Smooth muscle cell (in vitro differentiated cells): ENCODE data around the gene CLEC14A. TPM values are rescaled to one million over a fixed set of nuclear protein-coding genes. Genes with fewer than 3 reads are reported as not detected.

ENCODE experiments used
- DNase-seq: peaks from one replicate; lab custom pipeline; 2025; ENCODE audit not compliant: unreplicated experiment; lab: John Stamatoyannopoulos, UW
- H2AFZ ChIP-seq: fragments of 200-600 bp; sonication (generic); 2 replicates; pipeline ENCODE4 v1.6.0; 2016; ENCODE audit warnings: antibody characterized with exemption, low read depth, mild to moderate bottlenecking
- H3F3A ChIP-seq: fragments of 200-600 bp; sonication (generic); 2 replicates; pipeline ENCODE4 v1.6.0; 2017; ENCODE audit warnings: antibody characterized with exemption, low read depth
- H3K27ac ChIP-seq: fragments of 200-600 bp; sonication (generic); 2 replicates; pipeline ENCODE4 v1.5.1; 2016; ENCODE audit warnings: low read depth, mild to moderate bottlenecking
- H3K27me3 ChIP-seq: fragments of 200-600 bp; sonication (generic); 2 replicates; pipeline ENCODE4 v1.6.1; 2016; ENCODE audit warnings: low read depth, mild to moderate bottlenecking
- H3K36me3 ChIP-seq: fragments of 200-600 bp; sonication (generic); 2 replicates; pipeline ENCODE4 v1.5.1; 2016; ENCODE audit warnings: low read depth
- H3K4me1 ChIP-seq: fragments of 200-600 bp; sonication (generic); 2 replicates; pipeline ENCODE4 v1.5.1; 2016; ENCODE audit warnings: low read depth
- H3K4me2 ChIP-seq: fragments of 200-600 bp; sonication (generic); 2 replicates; pipeline ENCODE4 v1.6.0; 2016; ENCODE audit warnings: mild to moderate bottlenecking
- H3K4me3 ChIP-seq: fragments of 200-600 bp; sonication (generic); 2 replicates; pipeline ENCODE4 v1.5.1; 2016; ENCODE audit warnings: mild to moderate bottlenecking
- H3K79me2 ChIP-seq: fragments of 200-600 bp; sonication (generic); 2 replicates; pipeline ENCODE4 v1.6.0; 2016; ENCODE audit warnings: low read depth, mild to moderate bottlenecking
- H3K9ac ChIP-seq: fragments of 200-600 bp; sonication (generic); 2 replicates; pipeline ENCODE4 v1.6.0; 2016; ENCODE audit warnings: low read depth
- H3K9me3 ChIP-seq: fragments of 200-600 bp; sonication (generic); replicated peaks from 2 replicates; pipeline ENCODE4 v1.5.1; 2016; ENCODE audit warnings: low read depth
- H4K20me1 ChIP-seq: fragments of 200-600 bp; sonication (generic); 2 replicates; pipeline ENCODE4 v1.6.0; 2016; ENCODE audit warnings: low read depth
- WGBS: methylation state at CpG from one replicate; pipeline ENCODE4 v1.1.7; 2016; ENCODE audit warnings: low lambda C conversion rate; 5-methylcytosine and 5-hydroxymethylcytosine counted together
- polyA plus RNA-seq: library from polyadenylated mRNA; unstranded; fragments of >200 nt; fragmentation: Nextera tagmentation; extraction: Ambion mirVana; gene quantifications from 2 replicates; pipeline ENCODE4 v1.2.1, GENCODE V29; 2016
- total RNA-seq: library from RNA; depleted of rRNA; stranded (reverse); fragments of >200 nt; gene quantifications from 2 replicates; pipeline ENCODE4 v1.2.3, GENCODE V29; 2014
- TF ChIP-seq, protein P1 (sequence below): fragments of 200-600 bp; sonication (generic); IDR thresholded peaks from 2 replicates; pipeline ENCODE4 v1.5.1; 2017; ENCODE audit warnings: borderline replicate concordance, mild to moderate bottlenecking, antibody characterized with exemption; ENCODE audit not compliant: insufficient read depth, poor library complexity, severe bottlenecking

The CLEC14A gene
- total and polyA plus RNA-seq, 2 experiments from 2014 or later: 12.0 to 23.8 TPM

DNA sequence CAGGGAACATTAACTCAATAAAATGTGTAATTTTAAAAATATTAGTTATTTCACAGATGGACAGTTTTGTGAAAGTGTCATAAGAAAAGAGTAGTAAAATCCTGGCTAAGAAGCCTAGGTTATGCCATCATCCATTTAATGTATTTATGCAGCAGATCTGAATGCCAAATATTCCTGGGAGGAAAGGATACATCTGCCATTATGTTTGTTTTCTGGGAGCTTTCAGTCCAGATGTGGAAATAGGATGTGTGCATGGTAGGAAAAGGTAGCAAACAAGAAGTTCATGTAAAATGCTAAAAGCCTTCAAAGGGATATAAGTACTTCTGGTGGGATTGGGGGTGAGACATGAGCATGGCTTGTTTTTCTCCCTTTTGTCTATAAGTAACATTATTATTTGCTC lies 27.0 kb upstream of the CLEC14A start:
- H3K4me3 ChIP-seq: no peak overlapping the region
- H3K9me3 ChIP-seq: no peaks in the 10 kb centered on the region
- H3K27ac ChIP-seq: no peak overlapping the region
- no peak overlapping the region for H3K9ac ChIP-seq
- no peaks in the 10 kb centered on the region for H3K4me1 ChIP-seq
- no peaks in the 10 kb centered on the region for H3K36me3 ChIP-seq
- no peaks in the 10 kb centered on the region for H4K20me1 ChIP-seq
- no peak overlapping the region for H3K4me2 ChIP-seq
- no peak overlapping the region for H2AFZ ChIP-seq
- no peak for DNase-seq
- TF ChIP-seq, protein P1, sequence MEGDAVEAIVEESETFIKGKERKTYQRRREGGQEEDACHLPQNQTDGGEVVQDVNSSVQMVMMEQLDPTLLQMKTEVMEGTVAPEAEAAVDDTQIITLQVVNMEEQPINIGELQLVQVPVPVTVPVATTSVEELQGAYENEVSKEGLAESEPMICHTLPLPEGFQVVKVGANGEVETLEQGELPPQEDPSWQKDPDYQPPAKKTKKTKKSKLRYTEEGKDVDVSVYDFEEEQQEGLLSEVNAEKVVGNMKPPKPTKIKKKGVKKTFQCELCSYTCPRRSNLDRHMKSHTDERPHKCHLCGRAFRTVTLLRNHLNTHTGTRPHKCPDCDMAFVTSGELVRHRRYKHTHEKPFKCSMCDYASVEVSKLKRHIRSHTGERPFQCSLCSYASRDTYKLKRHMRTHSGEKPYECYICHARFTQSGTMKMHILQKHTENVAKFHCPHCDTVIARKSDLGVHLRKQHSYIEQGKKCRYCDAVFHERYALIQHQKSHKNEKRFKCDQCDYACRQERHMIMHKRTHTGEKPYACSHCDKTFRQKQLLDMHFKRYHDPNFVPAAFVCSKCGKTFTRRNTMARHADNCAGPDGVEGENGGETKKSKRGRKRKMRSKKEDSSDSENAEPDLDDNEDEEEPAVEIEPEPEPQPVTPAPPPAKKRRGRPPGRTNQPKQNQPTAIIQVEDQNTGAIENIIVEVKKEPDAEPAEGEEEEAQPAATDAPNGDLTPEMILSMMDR: no peak
- no peaks in the 10 kb centered on the region for H3K79me2 ChIP-seq
- no peaks in the 10 kb centered on the region for H3K27me3 ChIP-seq
- no peaks in the 10 kb centered on the region for H3F3A ChIP-seq

- H2AFZ ChIP-seq: no peak overlapping the region
- H3K4me2 ChIP-seq: no peak overlapping the region
- no peaks in the 10 kb centered on the region for H4K20me1 ChIP-seq
- H3K79me2 ChIP-seq: no peaks in the 10 kb centered on the region
- H3F3A ChIP-seq: no peaks in the 10 kb centered on the region
- no peak overlapping the region for H3K27ac ChIP-seq
- no peak for DNase-seq
- H3K9me3 ChIP-seq: no peaks in the 10 kb centered on the region
- no peak overlapping the region for H3K4me3 ChIP-seq
- H3K4me1 ChIP-seq: no peaks in the 10 kb centered on the region
- H3K27me3 ChIP-seq: no peaks in the 10 kb centered on the region
- 80% methylated on average over 2 of the region's 2 CpGs for WGBS
- no peaks in the 10 kb centered on the region for H3K36me3 ChIP-seq
- TF ChIP-seq, protein P1: no peak
- no peak overlapping the region for H3K9ac ChIP-seq
These were observed 24.2 kb upstream of the CLEC14A start for GRCh38 chr14:38280081-38280480.

GRCh38 chr14:38279572-38279971 lies 23.7 kb upstream of the CLEC14A start:
- Histone ChIP-seq H3K27me3 (no peaks in the 10 kb centered on the region), H3K36me3 (no peaks in the 10 kb centered on the region), H3K9me3 (no peaks in the 10 kb centered on the region), H3K4me1 (no peaks in the 10 kb centered on the region), H3K4me2 (no peak overlapping the region), H3K4me3 (no peak overlapping the region), H4K20me1 (no peaks in the 10 kb centered on the region), H3K79me2 (no peaks in the 10 kb centered on the region), H3K27ac (no peak overlapping the region), H3F3A (no peaks in the 10 kb centered on the region), H2AFZ (no peak overlapping the region), H3K9ac (no peak overlapping the region)
- TF ChIP-seq, protein P1: no peak
- no peak for DNase-seq
- WGBS: 90% methylated on average over 1 of the region's 1 CpG

DNA sequence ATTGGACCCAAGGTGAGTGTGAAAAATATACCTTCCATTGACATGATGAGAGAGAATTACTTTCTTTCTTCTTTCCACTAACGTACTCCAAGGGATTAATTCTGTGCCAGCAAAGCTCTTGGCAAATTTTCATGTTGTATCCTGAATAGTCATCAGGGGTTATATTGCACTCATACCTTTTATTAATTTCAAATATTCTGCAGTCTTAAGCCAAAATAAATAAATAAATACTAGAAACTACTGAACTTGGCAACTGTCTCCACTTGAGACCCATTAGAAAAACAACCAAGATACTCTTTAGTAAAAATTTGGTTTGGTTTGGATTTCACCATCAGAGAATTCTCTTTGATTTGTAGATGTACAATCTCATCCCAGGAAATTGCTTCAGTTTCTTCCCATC lies 22.1 kb upstream of the CLEC14A start:
- TF ChIP-seq, protein P1: no peak

More for the DNA sequence above, 22.1 kb upstream of the CLEC14A start:
- H3K9ac ChIP-seq: no peak overlapping the region
- no peaks in the 10 kb centered on the region for H3K4me1 ChIP-seq
- no peaks in the 10 kb centered on the region for H3K79me2 ChIP-seq
- WGBS: 96% methylated on average over 1 of the region's 1 CpG
- no peak overlapping the region for H3K4me2 ChIP-seq
- no peaks in the 10 kb centered on the region for H4K20me1 ChIP-seq
- H3K27ac ChIP-seq: no peak overlapping the region
- H3K36me3 ChIP-seq: no peaks in the 10 kb centered on the region
- no peak overlapping the region for H2AFZ ChIP-seq
- H3K4me3 ChIP-seq: no peak overlapping the region
- no peaks in the 10 kb centered on the region for H3K27me3 ChIP-seq
- H3F3A ChIP-seq: no peaks in the 10 kb centered on the region
- no peaks in the 10 kb centered on the region for H3K9me3 ChIP-seq
- no peak for DNase-seq
